Activated naive CD8-positive, alpha-beta T cell treated with anti-CD3 and anti-CD28 coated beads, Interleukin-2, amount 10 ng/mL, durations not matched to agents 7 days and 5 days (primary cell): Measurements from ENCODE around the gene TSHZ2. TPM values are rescaled to one million over a fixed set of nuclear protein-coding genes. Genes with fewer than 3 reads are reported as not detected.

Experiments
- ATAC-seq: fragments of 150-1000 bp; cut with Tn5 transposase; one replicate; pipeline ENCODE4 v1.10.0; 2021; ENCODE audit warnings: low read depth, moderate library complexity
- POLR2A ChIA-PET: fragments of 350-600 bp; sonication (Branson Sonifier 250); formaldehyde crosslinking; loops from one replicate; lab custom pipeline; 2021; ENCODE audit warnings: antibody characterized with exemption; lab: Charles Lee
- DNase-seq: peaks from one replicate; pipeline ENCODE4 v3.0.0; 2021
- H3K27ac Mint-ChIP-seq: one replicate; pipeline ENCODE4 v1.8.0; 2022; ENCODE audit warnings: mild to moderate bottlenecking, mixed read lengths
- H3K27me3 Mint-ChIP-seq: one replicate; pipeline ENCODE4 v1.8.0; 2022; ENCODE audit warnings: mild to moderate bottlenecking, moderate library complexity, mixed read lengths
- H3K36me3 Mint-ChIP-seq: one replicate; pipeline ENCODE4 v1.8.0; 2021; ENCODE audit warnings: mild to moderate bottlenecking, mixed read lengths
- H3K4me1 Mint-ChIP-seq: one replicate; pipeline ENCODE4 v1.8.0; 2021; ENCODE audit warnings: mixed read lengths
- H3K4me3 Mint-ChIP-seq: one replicate; pipeline ENCODE4 v1.8.0; 2022; ENCODE audit warnings: mild to moderate bottlenecking, moderate library complexity, mixed read lengths
- H3K9me3 Mint-ChIP-seq: one replicate; pipeline ENCODE4 v1.8.0; 2021; ENCODE audit warnings: mixed read lengths
- total RNA-seq, 2 experiments: library from RNA; stranded (reverse); gene quantifications; one replicate each; pipeline ENCODE4 v1.2.3, GENCODE V29; 2021

Gene TSHZ2
- total RNA-seq, 2 experiments from 2014 or later: 0.44 to 0.54 TPM

- peaks cover 3% of the 10 kb centered on the region for H3K4me1 Mint-ChIP-seq
- H3K4me3 Mint-ChIP-seq: no peak overlapping the region
- H3K9me3 Mint-ChIP-seq: no peaks in the 10 kb centered on the region
- no peaks in the 10 kb centered on the region for H3K36me3 Mint-ChIP-seq
- no peak overlapping the region for H3K27ac Mint-ChIP-seq
- ATAC-seq: no peak
- DNase-seq: no peak
- H3K27me3 Mint-ChIP-seq: no peaks in the 10 kb centered on the region
- POLR2A ChIA-PET: no interaction called here
Observed at GRCh38 chr20:53334861-53335260, 362.7 kb downstream of the TSHZ2 start.

- POLR2A ChIA-PET: no interaction called here
- no peak for ATAC-seq
- no peak overlapping the region for H3K27ac Mint-ChIP-seq
- peaks cover 3% of the 10 kb centered on the region for H3K4me1 Mint-ChIP-seq
- no peaks in the 10 kb centered on the region for H3K27me3 Mint-ChIP-seq
- no peaks in the 10 kb centered on the region for H3K36me3 Mint-ChIP-seq
- H3K4me3 Mint-ChIP-seq: no peak overlapping the region
- no peaks in the 10 kb centered on the region for H3K9me3 Mint-ChIP-seq
- no peak for DNase-seq
Observed at GRCh38 chr20:53335555-53335954, 363.4 kb downstream of the TSHZ2 start.

- Mint-ChIP-seq H3K4me1 (peaks cover 3% of the 10 kb centered on the region), H3K27me3 (no peaks in the 10 kb centered on the region), H3K27ac (no peak overlapping the region), H3K36me3 (no peaks in the 10 kb centered on the region), H3K9me3 (no peaks in the 10 kb centered on the region), H3K4me3 (no peak overlapping the region)
- DNase-seq (no peak), ATAC-seq (no peak)
- POLR2A ChIA-PET: no interaction called here
Observed at GRCh38 chr20:53336892-53337291, 364.7 kb downstream of the TSHZ2 start.

GRCh38 chr20:53337390-53338101 is 365.4 kb downstream of the TSHZ2 start:
- Mint-ChIP-seq H3K36me3 (no peaks in the 10 kb centered on the region), H3K27me3 (peaks cover 2% of the 10 kb centered on the region), H3K9me3 (no peaks in the 10 kb centered on the region), H3K4me3 (no peak overlapping the region), H3K4me1 (peaks cover 3% of the 10 kb centered on the region), H3K27ac (no peak overlapping the region)
- no peak for ATAC-seq
- POLR2A ChIA-PET: no interaction called here
- DNase-seq: no peak

- Mint-ChIP-seq H3K27me3 (peaks cover 2% of the 10 kb centered on the region), H3K4me3 (no peak overlapping the region), H3K36me3 (no peaks in the 10 kb centered on the region), H3K27ac (no peak overlapping the region), H3K4me1 (peaks cover 3% of the 10 kb centered on the region), H3K9me3 (no peaks in the 10 kb centered on the region)
- DNase-seq: no peak
- POLR2A ChIA-PET: no interaction called here
- ATAC-seq: no peak
Observed at GRCh38 chr20:53338716-53339115, 366.6 kb downstream of the TSHZ2 start.

GRCh38 chr20:53342429-53342828 is 370.3 kb downstream of the TSHZ2 start:
- no peak overlapping the region for H3K27ac Mint-ChIP-seq
- H3K9me3 Mint-ChIP-seq: no peaks in the 10 kb centered on the region
- DNase-seq (no peak), ATAC-seq (no peak)
- POLR2A ChIA-PET: no interaction called here
- no peaks in the 10 kb centered on the region for H3K36me3 Mint-ChIP-seq
- no peak overlapping the region for H3K4me3 Mint-ChIP-seq
- H3K4me1 Mint-ChIP-seq: peaks cover 5% of the 10 kb centered on the region
- H3K27me3 Mint-ChIP-seq: peaks cover 2% of the 10 kb centered on the region

- ATAC-seq (no peak), DNase-seq (no peak)
- Mint-ChIP-seq H3K4me1 (peaks cover 5% of the 10 kb centered on the region), H3K27ac (no peak overlapping the region), H3K9me3 (no peaks in the 10 kb centered on the region), H3K36me3 (no peaks in the 10 kb centered on the region), H3K27me3 (peaks cover 2% of the 10 kb centered on the region), H3K4me3 (no peak overlapping the region)
- POLR2A ChIA-PET: interaction anchor here (0.6 kb wide), 1 partner anchor 651 kb away, joined by 3 read pairs; no protein-coding TSS in a partner anchor
Observed at GRCh38 chr20:53343448-53343847, 371.3 kb downstream of the TSHZ2 start.

GRCh38 chr20:53344891-53345290 is 372.7 kb downstream of the TSHZ2 start:
- Mint-ChIP-seq H3K27ac (no peak overlapping the region), H3K27me3 (peaks cover 2% of the 10 kb centered on the region), H3K36me3 (no peaks in the 10 kb centered on the region), H3K4me3 (no peak overlapping the region), H3K4me1 (peaks cover 5% of the 10 kb centered on the region), H3K9me3 (no peaks in the 10 kb centered on the region)
- DNase-seq (no peak), ATAC-seq (no peak)
- POLR2A ChIA-PET: no interaction called here

GRCh38 chr20:53345536-53346334 is 373.6 kb downstream of the TSHZ2 start:
- Mint-ChIP-seq H3K27me3 (peaks cover 2% of the 10 kb centered on the region), H3K4me1 (peaks cover 5% of the 10 kb centered on the region), H3K27ac (no peak overlapping the region), H3K9me3 (no peaks in the 10 kb centered on the region), H3K36me3 (no peaks in the 10 kb centered on the region), H3K4me3 (no peak overlapping the region)
- ATAC-seq: no peak
- no peak for DNase-seq
- POLR2A ChIA-PET: no interaction called here

GRCh38 chr20:53346335-53346648 is 374.1 kb downstream of the TSHZ2 start:
- Mint-ChIP-seq H3K27ac (no peak overlapping the region), H3K4me3 (no peak overlapping the region), H3K4me1 (peaks cover 5% of the 10 kb centered on the region), H3K9me3 (no peaks in the 10 kb centered on the region), H3K27me3 (peaks cover 2% of the 10 kb centered on the region), H3K36me3 (no peaks in the 10 kb centered on the region)
- POLR2A ChIA-PET: no interaction called here
- DNase-seq: no peak
- ATAC-seq: no peak

- no peak overlapping the region for H3K4me3 Mint-ChIP-seq
- no peak overlapping the region for H3K27ac Mint-ChIP-seq
- H3K27me3 Mint-ChIP-seq: no peaks in the 10 kb centered on the region
- no peaks in the 10 kb centered on the region for H3K36me3 Mint-ChIP-seq
- ATAC-seq: no peak
- peaks cover under 1% of the 10 kb centered on the region for H3K9me3 Mint-ChIP-seq
- H3K4me1 Mint-ChIP-seq: peaks cover 3% of the 10 kb centered on the region
- DNase-seq: no peak
- POLR2A ChIA-PET: no interaction called here
Observed at GRCh38 chr20:53349730-53350129, 377.6 kb downstream of the TSHZ2 start.

- H3K27me3 Mint-ChIP-seq: no peaks in the 10 kb centered on the region
- H3K9me3 Mint-ChIP-seq: peaks cover 8% of the 10 kb centered on the region
- POLR2A ChIA-PET: no interaction called here
- DNase-seq: no peak
- H3K4me3 Mint-ChIP-seq: no peak overlapping the region
- no peak for ATAC-seq
- no peak overlapping the region for H3K27ac Mint-ChIP-seq
- peaks cover 3% of the 10 kb centered on the region for H3K36me3 Mint-ChIP-seq
- no peaks in the 10 kb centered on the region for H3K4me1 Mint-ChIP-seq
Observed at GRCh38 chr20:53352727-53353440, 380.7 kb downstream of the TSHZ2 start.

GRCh38 chr20:53354314-53354713 is 382.2 kb downstream of the TSHZ2 start:
- no peak overlapping the region for H3K27ac Mint-ChIP-seq
- peaks cover 3% of the 10 kb centered on the region for H3K36me3 Mint-ChIP-seq
- no peaks in the 10 kb centered on the region for H3K4me1 Mint-ChIP-seq
- DNase-seq: no peak
- no peaks in the 10 kb centered on the region for H3K27me3 Mint-ChIP-seq
- ATAC-seq: no peak
- POLR2A ChIA-PET: no interaction called here
- H3K4me3 Mint-ChIP-seq: no peak overlapping the region
- peaks cover 8% of the 10 kb centered on the region for H3K9me3 Mint-ChIP-seq
